BLaER1 treated with 17β-estradiol and CSF1 and Interleukin-3, amounts not matched to agents 10 nM and 100 nM (cell line): ENCODE results near the gene DDX51.
"Not testable (repeated sequence)": the region's sequence is repeated elsewhere in the genome, so short reads cannot be mapped to it uniquely, and the experiment has no call there.

Experiments
- H3K27ac ChIP-seq, 11 experiments: shearing (Covaris generic); formaldehyde crosslinking; 2 replicates each; pipeline ENCODE4 v1.8.1; 2022
- H3K27me3 ChIP-seq, 11 experiments: shearing (Covaris generic); formaldehyde crosslinking; 2 replicates each; pipeline ENCODE4 v1.8.1; 2022
- H3K36me3 ChIP-seq, 11 experiments: shearing (Covaris generic); formaldehyde crosslinking; 2 replicates each; pipeline ENCODE4 v1.8.1; 2022
- H3K4me1 ChIP-seq, 10 experiments: shearing (Covaris generic); formaldehyde crosslinking; 2 replicates each; pipeline ENCODE4 v1.8.1; 2022
- H3K4me2 ChIP-seq, 11 experiments: shearing (Covaris generic); formaldehyde crosslinking; 2 replicates each; pipeline ENCODE4 v1.8.1; 2022
- H3K4me3 ChIP-seq, 10 experiments: shearing (Covaris generic); formaldehyde crosslinking; 2 replicates each; pipeline ENCODE4 v1.8.1; 2022
- H3K9ac ChIP-seq, 11 experiments: shearing (Covaris generic); formaldehyde crosslinking; 2 replicates each; pipeline ENCODE4 v1.8.1; 2022
- H3K9me3 ChIP-seq, 11 experiments: shearing (Covaris generic); formaldehyde crosslinking; replicated peaks in 1 of 11; 2 replicates each; pipeline ENCODE4 v1.8.1; 2022
- H4K20me1 ChIP-seq, 11 experiments: shearing (Covaris generic); formaldehyde crosslinking; 2 replicates each; pipeline ENCODE4 v1.8.1; 2022
- Cebpa-rat ChIP-seq, 11 experiments: shearing (Covaris generic); IDR thresholded peaks; 2 replicates each; pipeline ENCODE4 v1.8.1; 2022

DDX51 gene

GRCh38 chr12:132140918-132141841 is 2.9 kb downstream of the DDX51 start:
- Histone ChIP-seq H3K4me3 (no peak overlapping the region), H3K27ac (no peak overlapping the region), H3K36me3 (peaks cover 44 to 67% (median 56%) of the 10 kb centered on the region in 11 experiments), H3K27me3 (no peaks in the 10 kb centered on the region), H3K9ac (no peak overlapping the region; a peak in 1 of 22 replicates), H3K4me2 (no peak overlapping the region), H3K9me3 (no peaks in the 10 kb centered on the region), H3K4me1 (peaks cover 20 to 31% (median 24%) of the 10 kb centered on the region in 10 experiments), H4K20me1 (peaks cover 0 to 81% (median 66%) of the 10 kb centered on the region in 11 experiments; a peak in 18 of 22 replicates)
- no peak for TF ChIP-seq Cebpa-rat (IDR thresholded peaks at IDR 0.05)

- H3K9ac ChIP-seq: no peak overlapping the region; a peak in 1 of 22 replicates
- H3K36me3 ChIP-seq: peaks cover 44 to 60% (median 50%) of the 10 kb centered on the region in 11 experiments
- H4K20me1 ChIP-seq: peaks cover 0 to 75% (median 59%) of the 10 kb centered on the region in 11 experiments; a peak in 18 of 22 replicates
- no peak overlapping the region for H3K4me2 ChIP-seq
- no peak overlapping the region for H3K4me3 ChIP-seq
- H3K27ac ChIP-seq: no peak overlapping the region
- no peaks in the 10 kb centered on the region for H3K9me3 ChIP-seq
- peaks cover 18 to 24% (median 20%) of the 10 kb centered on the region in 10 experiments for H3K4me1 ChIP-seq
- TF ChIP-seq Cebpa-rat (IDR thresholded peaks at IDR 0.05): no peak
- H3K27me3 ChIP-seq: no peaks in the 10 kb centered on the region
Observed at GRCh38 chr12:132140501-132140900, 3.6 kb downstream of the DDX51 start.

- no peaks in the 10 kb centered on the region for H3K27me3 ChIP-seq
- peaks cover 12 to 18% (median 14%) of the 10 kb centered on the region in 10 experiments for H3K4me1 ChIP-seq
- no peak overlapping the region for H3K4me3 ChIP-seq
- peaks cover 0 to 69% (median 53%) of the 10 kb centered on the region in 11 experiments; a peak in 18 of 22 replicates for H4K20me1 ChIP-seq
- TF ChIP-seq Cebpa-rat (IDR thresholded peaks at IDR 0.05): no peak
- H3K9me3 ChIP-seq: no peaks in the 10 kb centered on the region
- H3K9ac ChIP-seq: no peak overlapping the region
- no peak overlapping the region for H3K27ac ChIP-seq
- no peak overlapping the region for H3K4me2 ChIP-seq
- H3K36me3 ChIP-seq: peaks cover 44 to 59% (median 50%) of the 10 kb centered on the region in 11 experiments
Observed at GRCh38 chr12:132139912-132140311, 4.2 kb downstream of the DDX51 start.

GRCh38 chr12:132138941-132139871 is 4.9 kb downstream of the DDX51 start:
- H3K4me1 ChIP-seq: peaks cover 11 to 17% (median 12%) of the 10 kb centered on the region in 10 experiments
- no peak overlapping the region for H3K4me3 ChIP-seq
- H3K9ac ChIP-seq: no peak overlapping the region
- no peaks in the 10 kb centered on the region for H3K9me3 ChIP-seq
- peaks cover 44 to 59% (median 50%) of the 10 kb centered on the region in 11 experiments for H3K36me3 ChIP-seq
- H3K27me3 ChIP-seq: no peaks in the 10 kb centered on the region
- H3K27ac ChIP-seq: no peak overlapping the region
- H4K20me1 ChIP-seq: peaks cover 0 to 63% (median 52%) of the 10 kb centered on the region in 11 experiments; a peak in 18 of 22 replicates
- TF ChIP-seq Cebpa-rat (IDR thresholded peaks at IDR 0.05): no peak
- no peak overlapping the region for H3K4me2 ChIP-seq

GRCh38 chr12:132137483-132138125 is 6.5 kb downstream of the DDX51 start:
- Histone ChIP-seq H3K27ac (no peak overlapping the region), H3K4me3 (no peak overlapping the region), H3K9ac (no peak overlapping the region), H3K9me3 (no peaks in the 10 kb centered on the region), H3K27me3 (no peaks in the 10 kb centered on the region), H3K4me2 (no peak overlapping the region), H3K4me1 (peaks cover 3 to 8% (median 5%) of the 10 kb centered on the region in 10 experiments; a peak in 19 of 20 replicates), H3K36me3 (peaks cover 44 to 56% (median 49%) of the 10 kb centered on the region in 11 experiments), H4K20me1 (peaks cover 0 to 58% (median 40%) of the 10 kb centered on the region in 11 experiments; a peak in 18 of 22 replicates)
- TF ChIP-seq Cebpa-rat (IDR thresholded peaks at IDR 0.05): no peak

- not testable (repeated sequence) for H3K9me3 ChIP-seq, H3K27ac ChIP-seq, H3K4me2 ChIP-seq, H3K27me3 ChIP-seq, H3K9ac ChIP-seq, H3K4me1 ChIP-seq, H3K4me3 ChIP-seq
- peaks cover 0 to 53% (median 26%) of the 10 kb centered on the region in 11 experiments; a peak in 16 of 22 replicates for H4K20me1 ChIP-seq
- H3K36me3 ChIP-seq: peaks cover 32 to 42% (median 35%) of the 10 kb centered on the region in 11 experiments
Observed at GRCh38 chr12:132136226-132136625, 7.9 kb downstream of the DDX51 start.

GRCh38 chr12:132134653-132135183 is 9.4 kb downstream of the DDX51 start:
- not testable (repeated sequence) for H3K9me3 ChIP-seq, H3K4me2 ChIP-seq, H3K27me3 ChIP-seq, H3K27ac ChIP-seq, H3K9ac ChIP-seq, H3K4me3 ChIP-seq, H3K4me1 ChIP-seq
- peaks cover 0 to 45% (median 12%) of the 10 kb centered on the region in 11 experiments; a peak in 13 of 22 replicates for H4K20me1 ChIP-seq
- peaks cover 17 to 27% (median 20%) of the 10 kb centered on the region in 11 experiments for H3K36me3 ChIP-seq

GRCh38 chr12:132133952-132134652 is 10.0 kb downstream of the DDX51 start:
- Histone ChIP-seq H3K36me3 (peaks cover 11 to 23% (median 14%) of the 10 kb centered on the region in 11 experiments; a peak in 21 of 22 replicates), H3K9ac (no peak overlapping the region), H3K27ac (no peak overlapping the region), H3K4me3 (no peak overlapping the region), H3K27me3 (no peaks in the 10 kb centered on the region), H4K20me1 (peaks cover 0 to 39% (median 6%) of the 10 kb centered on the region in 11 experiments; a peak in 12 of 22 replicates), H3K9me3 (no peaks in the 10 kb centered on the region), H3K4me2 (no peak overlapping the region), H3K4me1 (0 out of 20 replicates have a peak, but pooled peaks cover 0 to 3% (median 0%) of the 10 kb centered on the region in 10 experiments)
- no peak for TF ChIP-seq Cebpa-rat (IDR thresholded peaks at IDR 0.05)
